Thymus (tissue), 11 donors: ENCODE measurements around the gene DNAJC30. TPM values are rescaled to one million over a fixed set of nuclear protein-coding genes. Genes with fewer than 3 reads are reported as not detected.
A peak's percentile ranks its signal among the peaks of the same experiment; 100 is the strongest.

Source experiments
- DNase-seq, 9 donors: peaks; one replicate each; pipeline ENCODE4 v3.0.0-alpha.2; 2013; ENCODE audit warnings: low spot score in 9 of 9, low read depth in 6 of 9, missing footprints in 1 of 9
- H3K27ac ChIP-seq, 2 donors: one replicate each; pipeline ENCODE4 v1.5.1; 2013; ENCODE audit warnings: control low read depth in 1 of 2, low read depth in 1 of 2, low read length in 1 of 2, mild to moderate bottlenecking in 1 of 2, moderate library complexity in 1 of 2
- H3K27me3 ChIP-seq, 2 donors: one replicate each; pipeline ENCODE4 v1.5.1; 2013; ENCODE audit warnings: low read length in 1 of 2; ENCODE audit not compliant: control insufficient read depth in 2 of 2, insufficient read depth in 1 of 2
- H3K36me3 ChIP-seq, 2 donors: one replicate each; pipeline ENCODE4 v1.5.1; 2013; ENCODE audit warnings: low read length in 1 of 2, mild to moderate bottlenecking in 1 of 2, moderate library complexity in 1 of 2; ENCODE audit not compliant: control insufficient read depth in 2 of 2, insufficient read depth in 2 of 2
- H3K4me1 ChIP-seq, 2 donors: one replicate each; pipeline ENCODE4 v1.5.1; 2013; ENCODE audit warnings: low read length in 2 of 2; ENCODE audit not compliant: control insufficient read depth in 2 of 2, insufficient read depth in 2 of 2
- H3K4me3 ChIP-seq, 2 donors: one replicate each; pipeline ENCODE4 v1.5.1; 2013; ENCODE audit warnings: low read length in 2 of 2, control low read depth in 1 of 2, mild to moderate bottlenecking in 1 of 2
- H3K9me3 ChIP-seq, 2 donors: one replicate each; pipeline ENCODE4 v1.5.1; 2013; ENCODE audit warnings: low read length in 1 of 2, mild to moderate bottlenecking in 1 of 2; ENCODE audit not compliant: control insufficient read depth in 2 of 2, insufficient read depth in 1 of 2
- WGBS: extraction: QIAGEN DNeasy Blood & Tissue Kit; methylation state at CpG from one replicate; pipeline ENCODE4 v1.1.7; 2013; 5-methylcytosine and 5-hydroxymethylcytosine counted together
- polyA plus RNA-seq: library from polyadenylated mRNA; stranded (reverse); fragments of 200-250 nt; gene quantifications from one replicate; pipeline ENCODE4 v1.2.3, GENCODE V29; 2013
- total RNA-seq: library from RNA; stranded (reverse); fragments of 120-200 nt; gene quantifications from one replicate; pipeline ENCODE4 v1.2.4, GENCODE V29; 2013
- donor health status: healthy.

DNAJC30 gene
- total and polyA plus RNA-seq, 2 donors, result 3.7 to 8.0 TPM

- DNase-seq, result no peak
Measured at GRCh38 chr7:73704640-73705550, 21.6 kb upstream of the DNAJC30 start.

GRCh38 chr7:73703757-73704639, 20.7 kb upstream of the DNAJC30 start:
- H3K4me1 ChIP-seq, result peaks cover 16% of the 10 kb centered on the region in 2 donors
- 21% methylated on average over 45 of the region's 45 CpGs for WGBS
- peaks cover 0 to 13% of the 10 kb centered on the region in 2 donors for H3K27me3 ChIP-seq
- no peak overlapping the region for H3K27ac ChIP-seq
- no peaks in the 10 kb centered on the region for H3K9me3 ChIP-seq
- H3K36me3 ChIP-seq, result peaks cover 7 to 8% of the 10 kb centered on the region in 2 donors
- H3K4me3 ChIP-seq, result peak overlapping the region in 1 of 2 donors; percentile 27
- DNase-seq, result peak in 6 of 9 donors; percentile 45 to 83 (median 69)

More at GRCh38 chr7:73704640-73705550, 21.6 kb upstream of the DNAJC30 start:
- Histone ChIP-seq H3K27me3 (peaks cover 0 to 13% of the 10 kb centered on the region in 2 donors), H3K4me1 (peaks cover 16% of the 10 kb centered on the region in 2 donors), H3K36me3 (peaks cover 1 to 2% of the 10 kb centered on the region in 2 donors), H3K4me3 (no peak overlapping the region), H3K27ac (no peak overlapping the region), H3K9me3 (no peaks in the 10 kb centered on the region)
- 87% methylated on average over 23 of the region's 23 CpGs for WGBS

GRCh38 chr7:73703225-73703624, 20.0 kb upstream of the DNAJC30 start:
- Histone ChIP-seq H3K36me3 (peaks cover 15% of the 10 kb centered on the region in 2 donors), H3K4me1 (peaks cover 16% of the 10 kb centered on the region in 2 donors), H3K27ac (no peak overlapping the region), H3K9me3 (no peaks in the 10 kb centered on the region), H3K27me3 (peaks cover 0 to 13% of the 10 kb centered on the region in 2 donors), H3K4me3 (no peak overlapping the region)
- DNase-seq, result no peak
- 57% methylated on average over 13 of the region's 13 CpGs for WGBS

- DNase-seq, result no peak
- peaks cover 16 to 20% of the 10 kb centered on the region in 2 donors for H3K36me3 ChIP-seq
- H3K27ac ChIP-seq, result no peak overlapping the region
- peaks cover 16% of the 10 kb centered on the region in 2 donors for H3K4me1 ChIP-seq
- peaks cover 0 to 13% of the 10 kb centered on the region in 2 donors for H3K27me3 ChIP-seq
- no peaks in the 10 kb centered on the region for H3K9me3 ChIP-seq
- no peak overlapping the region for H3K4me3 ChIP-seq
- WGBS, result 89% methylated on average over 18 of the region's 18 CpGs
Measured at GRCh38 chr7:73702665-73703064, 19.4 kb upstream of the DNAJC30 start.

GRCh38 chr7:73702226-73702625, 19.0 kb upstream of the DNAJC30 start:
- peaks cover 14 to 16% of the 10 kb centered on the region in 2 donors for H3K4me1 ChIP-seq
- WGBS, result 85% methylated on average over 8 of the region's 8 CpGs
- peaks cover 0 to 13% of the 10 kb centered on the region in 2 donors for H3K27me3 ChIP-seq
- no peaks in the 10 kb centered on the region for H3K9me3 ChIP-seq
- no peak overlapping the region for H3K27ac ChIP-seq
- H3K4me3 ChIP-seq, result no peak overlapping the region
- no peak for DNase-seq
- peaks cover 20 to 24% of the 10 kb centered on the region in 2 donors for H3K36me3 ChIP-seq

GRCh38 chr7:73701357-73701995, 18.2 kb upstream of the DNAJC30 start:
- WGBS, result 71% methylated on average over 13 of the region's 13 CpGs
- Histone ChIP-seq H3K9me3 (no peaks in the 10 kb centered on the region), H3K36me3 (peaks cover 28 to 32% of the 10 kb centered on the region in 2 donors), H3K27ac (no peak overlapping the region), H3K27me3 (peaks cover 0 to 13% of the 10 kb centered on the region in 2 donors), H3K4me1 (peaks cover 8 to 12% of the 10 kb centered on the region in 2 donors), H3K4me3 (no peak overlapping the region)
- no peak for DNase-seq

GRCh38 chr7:73700581-73701134, 17.4 kb upstream of the DNAJC30 start:
- WGBS, result 93% methylated on average over 15 of the region's 15 CpGs
- peaks cover 34 to 38% of the 10 kb centered on the region in 2 donors for H3K36me3 ChIP-seq
- H3K4me3 ChIP-seq, result no peak overlapping the region
- peaks cover 0 to 9% of the 10 kb centered on the region in 2 donors for H3K27me3 ChIP-seq
- H3K9me3 ChIP-seq, result no peaks in the 10 kb centered on the region
- H3K27ac ChIP-seq, result no peak overlapping the region
- DNase-seq, result no peak
- peaks cover 3 to 12% of the 10 kb centered on the region in 2 donors for H3K4me1 ChIP-seq

- H3K9me3 ChIP-seq, result no peaks in the 10 kb centered on the region
- H3K27ac ChIP-seq, result no peak overlapping the region
- H3K36me3 ChIP-seq, result peaks cover 37 to 42% of the 10 kb centered on the region in 2 donors
- H3K27me3 ChIP-seq, result peaks cover 0 to 9% of the 10 kb centered on the region in 2 donors
- no peak for DNase-seq
- H3K4me3 ChIP-seq, result no peak overlapping the region
- H3K4me1 ChIP-seq, result peaks cover 3 to 12% of the 10 kb centered on the region in 2 donors
- WGBS, result 95% methylated on average over 14 of the region's 14 CpGs
Measured at GRCh38 chr7:73700069-73700423, 16.8 kb upstream of the DNAJC30 start.
